ENCODE results near the gene CLVS2.

The CLVS2 gene

GRCh38 chr6:122995921-122996793 lies at the start of gene CLVS2:
TSS of gene CLVS2 (plus strand) at chr6:122996235. CDS start at chr6:122997778, 1,543 bp downstream.
- no peak for ATAC-seq

- ATAC-seq = no peak
Observed at GRCh38 chr6:122947355-122947754, 48.7 kb upstream of the CLVS2 start.

- ATAC-seq = no peak
Observed at GRCh38 chr6:122953766-122954165, 42.3 kb upstream of the CLVS2 start.

- ATAC-seq = no peak
Observed at GRCh38 chr6:122956376-122956775, 39.7 kb upstream of the CLVS2 start.

GRCh38 chr6:122962000-122962624 lies 33.9 kb upstream of the CLVS2 start:
- ATAC-seq = no peak

GRCh38 chr6:122969999-122970533 lies 26.0 kb upstream of the CLVS2 start:
- no peak for ATAC-seq

GRCh38 chr6:122977180-122977579 lies 18.9 kb upstream of the CLVS2 start:
- no peak for ATAC-seq

- no peak for ATAC-seq
Observed at GRCh38 chr6:122984393-122984792, 11.6 kb upstream of the CLVS2 start.

GRCh38 chr6:122994256-122994655 lies 1.8 kb upstream of the CLVS2 start:
- ATAC-seq = no peak

GRCh38 chr6:122996794-122997505 lies 915 bp downstream of the CLVS2 start:
- no peak for ATAC-seq

- no peak for ATAC-seq
Observed at GRCh38 chr6:122997541-122998150, 1.6 kb downstream of the CLVS2 start.

- ATAC-seq = no peak
Observed at GRCh38 chr6:122998403-122998975, 2.5 kb downstream of the CLVS2 start.

- no peak for ATAC-seq
Observed at GRCh38 chr6:123000244-123000770, 4.3 kb downstream of the CLVS2 start.

GRCh38 chr6:123001540-123001939 lies 5.5 kb downstream of the CLVS2 start:
- ATAC-seq = no peak

GRCh38 chr6:123007885-123008284 lies 11.8 kb downstream of the CLVS2 start:
- no peak for ATAC-seq

GRCh38 chr6:123009059-123009458 lies 13.0 kb downstream of the CLVS2 start:
- ATAC-seq = no peak

- ATAC-seq = no peak
Observed at GRCh38 chr6:123014835-123015234, 18.8 kb downstream of the CLVS2 start.

- ATAC-seq = no peak
Observed at GRCh38 chr6:123016431-123017103, 20.5 kb downstream of the CLVS2 start.

GRCh38 chr6:123017104-123017682 lies 21.2 kb downstream of the CLVS2 start:
- no peak for ATAC-seq

- no peak for ATAC-seq
Observed at GRCh38 chr6:123022975-123023374, 26.9 kb downstream of the CLVS2 start.

- no peak for ATAC-seq
Observed at GRCh38 chr6:123024976-123025375, 28.9 kb downstream of the CLVS2 start.
